ENCODE results near the gene ZNF12. TPM values are rescaled to one million over a fixed set of nuclear protein-coding genes. Genes with fewer than 3 reads are reported as not detected.
"Not testable (repeated sequence)": the region's sequence is repeated elsewhere in the genome, so short reads cannot be mapped to it uniquely, and the experiment has no call there.

ZNF12 gene
- total and polyA plus RNA-seq, 4 donors, result 20.1 to 36.0 (median 29.3) TPM

DNA sequence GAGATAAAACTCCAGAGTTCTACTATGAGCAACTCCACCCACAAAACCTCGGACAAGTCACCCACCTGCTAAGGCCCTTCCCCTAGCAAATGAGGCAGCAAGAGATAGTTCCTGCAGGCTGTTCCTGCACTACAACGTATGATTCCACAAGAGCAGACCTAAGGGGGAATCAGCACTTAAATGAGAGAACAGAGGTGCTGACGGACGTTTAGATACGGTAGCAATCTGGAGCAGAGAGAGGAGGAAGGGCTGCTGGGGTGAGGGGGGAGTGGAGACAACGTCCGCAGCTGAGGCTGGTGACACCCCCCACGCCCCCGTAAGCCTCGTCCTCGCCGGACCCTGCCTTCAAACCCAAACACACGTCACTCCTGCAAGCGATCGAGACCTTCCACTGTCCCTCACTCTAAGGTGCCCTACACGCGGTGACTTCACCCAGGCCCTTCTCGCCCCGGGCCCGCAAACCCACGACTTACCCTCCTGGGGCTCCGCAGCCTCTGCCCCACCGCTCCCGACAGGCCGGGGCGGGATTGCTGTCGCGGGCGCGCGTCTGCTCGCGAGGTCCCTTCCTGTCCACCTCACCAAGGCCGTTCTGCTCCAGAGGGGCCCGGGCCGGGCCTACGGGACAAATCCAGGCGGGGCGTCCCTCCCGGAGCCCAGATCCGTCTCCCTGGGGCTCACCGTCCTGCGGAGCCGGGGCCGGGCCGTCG, 635 bp downstream of the ZNF12 start:
- Histone ChIP-seq H3K27ac (ENCODE audit: low read depth, low read length) (peak overlapping the region; percentile 73), H3K27me3 (ENCODE audit: control insufficient read depth, insufficient read depth, low read length) (no peaks in the 10 kb centered on the region), H3K4me1 (ENCODE audit: control insufficient read depth, insufficient read depth, low read length) (peaks cover 7% of the 10 kb centered on the region), H3K36me3 (ENCODE audit: control insufficient read depth, insufficient read depth, low read length) (peaks cover 25% of the 10 kb centered on the region), H3K4me3 (ENCODE audit: low read depth, low read length) (peak overlapping the region; percentile 88), H3K9me3 (ENCODE audit: control insufficient read depth, insufficient read depth, low read length) (no peaks in the 10 kb centered on the region)
- no peak for DNase-seq (ENCODE audit: low read depth in 4 of 6, low spot score in 6 of 6)
- WGBS (ENCODE audit: insufficient coverage), result under 1% methylated on average over 42 of the region's 47 CpGs

DNA sequence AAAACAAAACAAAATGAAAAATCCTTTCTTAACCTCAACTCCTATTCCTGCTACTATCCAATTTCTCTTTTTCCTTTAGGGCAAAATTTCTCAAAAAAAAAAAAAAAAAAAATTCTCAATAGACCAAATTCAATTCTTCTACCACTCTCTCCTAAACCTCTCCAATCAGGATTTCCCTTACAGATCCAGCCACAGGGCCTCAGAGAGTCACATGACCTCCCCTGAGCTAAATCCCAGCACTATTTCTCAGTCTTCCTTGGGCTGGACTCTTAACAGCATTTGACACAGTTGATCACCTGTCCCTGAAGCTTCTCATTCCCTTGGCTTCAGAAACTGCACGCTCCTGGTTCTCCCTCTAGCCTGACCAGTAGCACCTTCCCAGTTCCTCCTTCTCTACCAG, 4.9 kb downstream of the ZNF12 start:
- H3K4me1 ChIP-seq (ENCODE audit: control insufficient read depth, insufficient read depth, low read length), result peaks cover 7% of the 10 kb centered on the region
- H3K9me3 ChIP-seq (ENCODE audit: control insufficient read depth, insufficient read depth, low read length), result no peaks in the 10 kb centered on the region
- DNase-seq (ENCODE audit: low read depth in 4 of 6, low spot score in 6 of 6), result no peak
- 92% methylated on average over 1 of the region's 1 CpG for WGBS (ENCODE audit: insufficient coverage)
- H3K4me3 ChIP-seq (ENCODE audit: low read depth, low read length), result no peak overlapping the region
- no peaks in the 10 kb centered on the region for H3K27me3 ChIP-seq (ENCODE audit: control insufficient read depth, insufficient read depth, low read length)
- peaks cover 43% of the 10 kb centered on the region for H3K36me3 ChIP-seq (ENCODE audit: control insufficient read depth, insufficient read depth, low read length)
- no peak overlapping the region for H3K27ac ChIP-seq (ENCODE audit: low read depth, low read length)

DNA sequence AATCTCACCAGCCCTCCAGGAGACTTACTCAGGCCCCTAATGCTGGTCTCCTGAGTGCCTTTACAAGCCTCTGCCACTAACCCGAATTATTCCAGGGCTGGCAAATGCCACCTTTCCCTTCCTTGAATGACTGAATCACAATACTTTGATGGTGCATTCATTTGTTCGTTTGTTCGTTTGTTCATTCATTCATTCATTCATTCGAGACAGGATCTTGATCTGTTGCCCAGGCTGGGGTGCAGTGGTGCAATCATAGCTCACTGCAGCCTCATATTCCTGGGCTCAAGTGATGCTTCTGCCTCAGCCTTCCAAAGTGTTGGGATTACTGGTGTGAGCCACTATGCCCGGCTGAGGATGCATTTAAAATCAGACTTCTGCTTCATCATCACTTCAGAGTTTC, 6.0 kb downstream of the ZNF12 start:
- DNase-seq (ENCODE audit: low read depth in 4 of 6, low spot score in 6 of 6), result no peak
- Histone ChIP-seq H3K27me3 (ENCODE audit: control insufficient read depth, insufficient read depth, low read length) (no peaks in the 10 kb centered on the region), H3K27ac (ENCODE audit: low read depth, low read length) (no peak overlapping the region), H3K4me3 (ENCODE audit: low read depth, low read length) (no peak overlapping the region), H3K36me3 (ENCODE audit: control insufficient read depth, insufficient read depth, low read length) (peaks cover 51% of the 10 kb centered on the region), H3K9me3 (ENCODE audit: control insufficient read depth, insufficient read depth, low read length) (no peaks in the 10 kb centered on the region), H3K4me1 (ENCODE audit: control insufficient read depth, insufficient read depth, low read length) (peaks cover 7% of the 10 kb centered on the region)
- WGBS (ENCODE audit: insufficient coverage), result 96% methylated on average over 5 of the region's 5 CpGs

DNA sequence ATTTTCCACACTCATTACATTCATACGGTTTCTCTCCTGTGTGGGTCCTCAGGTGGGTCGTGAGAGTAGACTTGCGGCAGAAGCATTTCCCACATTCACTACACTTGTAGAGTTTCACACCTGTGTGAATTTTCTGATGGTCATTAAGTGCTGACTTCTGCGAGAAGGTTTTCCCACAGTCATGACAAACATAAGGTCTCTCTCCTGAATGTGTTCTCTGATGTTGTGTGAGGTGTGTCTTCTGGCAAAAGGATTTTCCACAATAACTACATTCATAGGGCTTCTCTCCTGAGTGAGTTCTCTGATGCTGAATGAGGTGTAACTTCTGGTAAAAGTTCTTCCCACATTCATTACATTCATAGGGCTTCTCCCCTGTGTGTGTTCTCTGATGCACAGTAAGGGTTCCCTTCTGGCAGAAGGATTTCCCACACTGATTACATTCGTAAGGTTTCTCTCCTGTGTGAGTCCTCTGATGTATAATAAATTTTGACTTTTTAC, 15.1 kb downstream of the ZNF12 start:
- no CpG with 5 or more reads among the region's 5 CpGs for WGBS (ENCODE audit: insufficient coverage)
- H3K9me3 ChIP-seq (ENCODE audit: control insufficient read depth, insufficient read depth, low read length), result peaks cover 42% of the 10 kb centered on the region
- H3K4me1 ChIP-seq (ENCODE audit: control insufficient read depth, insufficient read depth, low read length), result no peaks in the 10 kb centered on the region

DNA sequence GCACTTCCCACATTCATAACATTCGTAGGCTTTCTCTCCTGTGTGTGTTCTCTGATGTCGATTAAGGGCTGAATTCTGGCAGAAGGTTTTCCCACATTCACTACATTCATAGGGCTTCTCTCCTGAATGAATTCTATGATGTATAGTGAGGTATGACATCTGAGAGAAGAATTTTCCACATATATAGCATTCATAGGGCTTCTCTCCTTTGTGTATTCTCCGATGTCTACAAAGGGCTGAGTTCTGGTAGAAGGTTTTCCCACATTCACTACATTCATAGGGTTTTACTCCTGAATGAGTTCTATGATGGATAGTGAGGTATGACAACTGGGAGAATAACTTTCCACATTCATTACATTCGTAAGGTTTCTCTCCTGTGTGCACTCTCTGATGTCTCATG, 15.6 kb downstream of the ZNF12 start:
- no peak overlapping the region for H3K4me3 ChIP-seq (ENCODE audit: low read depth, low read length)
- no CpG with 5 or more reads among the region's 4 CpGs for WGBS (ENCODE audit: insufficient coverage)

More for the DNA sequence above, 15.1 kb downstream of the ZNF12 start:
- Histone ChIP-seq H3K36me3 (ENCODE audit: control insufficient read depth, insufficient read depth, low read length) (peaks cover 67% of the 10 kb centered on the region), H3K27ac (ENCODE audit: low read depth, low read length) (no peak overlapping the region), H3K4me3 (ENCODE audit: low read depth, low read length) (no peak overlapping the region), H3K27me3 (ENCODE audit: control insufficient read depth, insufficient read depth, low read length) (no peaks in the 10 kb centered on the region)
- DNase-seq (ENCODE audit: low read depth in 4 of 6, low spot score in 6 of 6), result no peak

DNA sequence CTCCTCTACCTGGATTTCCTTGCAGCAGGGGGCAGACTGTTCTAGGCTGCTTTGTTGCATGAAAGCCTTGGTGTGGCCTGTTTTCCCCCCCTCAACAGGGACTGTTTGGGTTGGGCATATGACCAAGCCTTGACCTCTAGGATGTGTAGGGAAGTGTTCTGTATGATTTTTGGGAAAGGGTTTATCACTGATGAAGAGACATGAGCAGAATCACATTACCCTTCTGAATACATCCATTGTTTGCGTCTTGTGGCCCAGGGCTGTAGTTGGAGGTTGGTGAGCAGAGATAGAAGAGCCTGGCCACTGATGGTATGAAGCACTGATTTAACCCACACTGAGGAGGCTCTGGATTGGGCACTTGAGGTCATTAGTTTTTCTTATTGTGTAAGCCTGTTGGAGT, 26.6 kb downstream of the ZNF12 start:
- Histone ChIP-seq H3K4me3 (ENCODE audit: low read depth, low read length) (no peak overlapping the region), H3K36me3 (ENCODE audit: control insufficient read depth, insufficient read depth, low read length) (peaks cover 3% of the 10 kb centered on the region), H3K9me3 (ENCODE audit: control insufficient read depth, insufficient read depth, low read length) (peaks cover 60% of the 10 kb centered on the region), H3K27me3 (ENCODE audit: control insufficient read depth, insufficient read depth, low read length) (no peaks in the 10 kb centered on the region), H3K4me1 (ENCODE audit: control insufficient read depth, insufficient read depth, low read length) (no peaks in the 10 kb centered on the region), H3K27ac (ENCODE audit: low read depth, low read length) (no peak overlapping the region)
- no peak for DNase-seq (ENCODE audit: low read depth in 4 of 6, low spot score in 6 of 6)
- whole genome bisulfite sequencing (ENCODE audit: insufficient coverage), result no CpG with 5 or more reads among the region's 1 CpG

More for the DNA sequence above, 15.6 kb downstream of the ZNF12 start:
- no peaks in the 10 kb centered on the region for H3K27me3 ChIP-seq (ENCODE audit: control insufficient read depth, insufficient read depth, low read length)
- DNase-seq (ENCODE audit: low read depth in 4 of 6, low spot score in 6 of 6), result no peak
- H3K4me1 ChIP-seq (ENCODE audit: control insufficient read depth, insufficient read depth, low read length), result no peaks in the 10 kb centered on the region
- peaks cover 62% of the 10 kb centered on the region for H3K36me3 ChIP-seq (ENCODE audit: control insufficient read depth, insufficient read depth, low read length)
- H3K27ac ChIP-seq (ENCODE audit: low read depth, low read length), result no peak overlapping the region
- peaks cover 47% of the 10 kb centered on the region for H3K9me3 ChIP-seq (ENCODE audit: control insufficient read depth, insufficient read depth, low read length)

DNA sequence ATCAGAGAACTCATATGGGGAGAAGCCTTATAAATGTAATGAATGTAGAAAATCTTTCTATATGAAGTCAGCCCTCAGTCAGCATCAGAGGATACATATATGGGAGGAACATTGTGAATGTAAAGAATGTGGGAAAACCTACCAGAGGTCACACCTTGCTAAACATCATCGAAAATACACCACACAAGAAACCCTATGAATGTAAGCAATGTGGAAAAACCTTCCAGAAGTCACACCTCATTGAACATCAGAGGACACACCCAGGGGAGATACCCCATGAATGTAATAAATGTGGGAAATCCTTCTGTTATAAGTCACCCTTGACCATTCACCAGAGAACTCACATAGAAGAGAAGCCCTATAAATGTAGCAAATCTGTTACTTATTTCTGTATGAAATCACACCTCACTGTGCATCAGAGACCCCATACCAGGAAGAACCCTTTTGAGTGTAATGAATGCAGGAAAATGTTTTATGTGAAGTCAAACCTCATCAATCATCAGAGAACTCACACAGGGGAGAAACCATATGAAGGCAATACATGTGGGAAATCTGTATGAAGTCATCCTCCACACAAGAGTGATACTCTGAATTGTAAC, 30.8 kb downstream of the ZNF12 start:
- no peak overlapping the region for H3K4me3 ChIP-seq (ENCODE audit: low read depth, low read length)
- DNase-seq (ENCODE audit: low read depth in 4 of 6, low spot score in 6 of 6), result no peak
- no peaks in the 10 kb centered on the region for H3K27me3 ChIP-seq (ENCODE audit: control insufficient read depth, insufficient read depth, low read length)
- peaks cover 55% of the 10 kb centered on the region for H3K9me3 ChIP-seq (ENCODE audit: control insufficient read depth, insufficient read depth, low read length)
- H3K4me1 ChIP-seq (ENCODE audit: control insufficient read depth, insufficient read depth, low read length), result no peaks in the 10 kb centered on the region
- no peak overlapping the region for H3K27ac ChIP-seq (ENCODE audit: low read depth, low read length)
- no CpG with 5 or more reads among the region's 1 CpG for WGBS (ENCODE audit: insufficient coverage)
- H3K36me3 ChIP-seq (ENCODE audit: control insufficient read depth, insufficient read depth, low read length), result peaks cover 5% of the 10 kb centered on the region

DNA sequence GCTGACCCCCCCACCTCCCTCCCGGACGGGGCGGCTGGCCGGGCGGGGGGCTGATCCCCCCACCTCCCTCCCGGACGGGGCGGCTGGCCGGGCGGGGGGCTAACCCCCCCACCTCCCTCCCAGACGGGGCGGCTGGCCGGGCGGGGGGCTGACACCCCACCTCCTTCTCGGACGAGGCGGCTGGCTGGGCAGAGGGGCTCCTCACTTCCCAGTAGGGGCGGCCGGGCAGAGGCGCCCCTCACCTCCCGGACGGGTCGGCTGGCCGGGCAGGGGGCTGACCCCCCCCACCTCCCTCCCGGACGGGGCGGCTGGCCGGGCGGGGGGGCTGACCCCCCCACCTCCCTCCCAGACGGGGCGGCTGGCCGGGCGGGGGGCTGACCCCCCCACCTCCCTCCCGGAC, 35.9 kb downstream of the ZNF12 start:
- 94% methylated on average over 7 of the region's 34 CpGs for WGBS (ENCODE audit: insufficient coverage)
- H3K4me1 ChIP-seq (ENCODE audit: control insufficient read depth, insufficient read depth, low read length); DNase-seq (ENCODE audit: low read depth in 4 of 6, low spot score in 6 of 6); H3K27me3 ChIP-seq (ENCODE audit: control insufficient read depth, insufficient read depth, low read length); H3K4me3 ChIP-seq (ENCODE audit: low read depth, low read length); H3K27ac ChIP-seq (ENCODE audit: low read depth, low read length): not testable (repeated sequence)
- Histone ChIP-seq H3K9me3 (ENCODE audit: control insufficient read depth, insufficient read depth, low read length) (peaks cover 34% of the 10 kb centered on the region), H3K36me3 (ENCODE audit: control insufficient read depth, insufficient read depth, low read length) (peaks cover 14% of the 10 kb centered on the region)

DNA sequence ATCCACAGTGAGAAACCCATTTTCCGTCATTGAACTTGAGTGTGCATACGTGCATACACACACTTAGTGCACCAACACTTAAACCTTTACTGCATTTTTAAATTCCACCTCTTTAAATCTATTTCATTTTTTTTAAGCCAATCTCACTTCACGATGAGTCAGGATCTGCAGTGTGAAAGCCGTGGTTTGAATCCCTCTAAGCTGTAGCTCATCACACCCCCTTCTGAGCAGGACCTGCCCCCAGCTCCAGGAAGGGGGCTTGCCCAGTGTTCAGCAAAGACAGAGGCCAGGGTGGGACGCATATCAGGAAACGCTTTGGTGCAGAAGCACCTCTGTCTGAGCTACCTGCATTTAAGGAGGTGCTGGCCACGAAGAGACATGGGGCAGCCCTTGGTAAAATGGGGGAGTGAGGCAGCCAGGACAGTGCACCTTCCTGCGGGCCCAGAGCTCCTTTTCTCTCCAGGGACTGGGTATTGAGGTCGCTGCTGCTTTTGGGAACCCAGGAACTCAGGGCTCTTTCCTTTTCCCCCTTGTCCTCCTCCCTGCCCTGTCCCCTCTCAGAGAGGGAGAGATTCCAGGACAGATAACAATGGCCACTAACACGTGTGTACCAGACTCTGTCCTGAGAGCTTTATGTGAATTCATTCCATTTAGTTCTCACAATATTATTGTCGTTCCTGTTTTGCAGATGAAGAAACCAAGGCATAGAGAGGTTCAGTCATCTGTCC, 48.0 kb downstream of the ZNF12 start:
- H3K4me3 ChIP-seq (ENCODE audit: low read depth, low read length), result no peak overlapping the region
- 42% methylated on average over 10 of the region's 11 CpGs for WGBS (ENCODE audit: insufficient coverage)
- H3K9me3 ChIP-seq (ENCODE audit: control insufficient read depth, insufficient read depth, low read length), result no peaks in the 10 kb centered on the region
- H3K27me3 ChIP-seq (ENCODE audit: control insufficient read depth, insufficient read depth, low read length), result no peaks in the 10 kb centered on the region
- no peak for DNase-seq (ENCODE audit: low read depth in 4 of 6, low spot score in 6 of 6)
- no peak overlapping the region for H3K27ac ChIP-seq (ENCODE audit: low read depth, low read length)
- H3K36me3 ChIP-seq (ENCODE audit: control insufficient read depth, insufficient read depth, low read length), result peaks cover 33% of the 10 kb centered on the region
- peaks cover 10% of the 10 kb centered on the region for H3K4me1 ChIP-seq (ENCODE audit: control insufficient read depth, insufficient read depth, low read length)

All from spinal cord (tissue), 10 donors.